ENCODE results near the gene GOLGA3.

The GOLGA3 gene

DNA sequence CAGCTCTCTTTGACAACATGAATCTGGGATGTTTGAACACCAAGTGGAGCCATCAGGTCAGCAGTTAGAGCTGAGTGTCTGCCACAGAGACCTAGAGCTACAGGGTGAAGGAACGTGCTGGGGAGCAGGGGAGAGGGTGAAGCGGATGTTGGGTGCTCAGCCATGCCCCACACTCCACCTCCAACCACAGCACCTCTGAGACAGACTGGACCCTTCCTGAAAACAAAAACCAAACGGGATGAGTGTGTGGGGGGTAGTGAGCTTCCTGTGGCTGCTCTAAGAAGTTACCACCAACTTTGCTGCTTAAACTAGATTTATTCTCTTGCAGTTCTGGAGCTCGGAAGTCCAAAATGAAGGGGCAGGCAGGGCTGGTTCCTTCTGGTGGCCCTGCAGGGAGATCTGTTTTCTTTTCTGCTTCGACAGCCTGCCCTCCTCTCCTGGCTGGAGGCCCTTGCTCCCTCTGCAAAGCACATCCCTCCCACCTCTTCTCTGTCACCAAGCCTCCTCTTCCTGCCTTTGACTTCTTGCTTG is 5.6 kb upstream of the GOLGA3 start:
- DNase-seq (ENCODE audit: low read depth, low spot score): no peak
- no peaks in the 10 kb centered on the region for H3K4me1 ChIP-seq (ENCODE audit: control insufficient read depth, insufficient read depth, low read length)
- WGBS (ENCODE audit: insufficient coverage, insufficient read length): no CpG with 5 or more reads among the region's 5 CpGs
- no peak overlapping the region for H3K4me3 ChIP-seq (ENCODE audit: low read length)
- no peaks in the 10 kb centered on the region for H3K27me3 ChIP-seq (ENCODE audit: control insufficient read depth, insufficient read depth, low read length)
- peaks cover 3% of the 10 kb centered on the region; the same call in 1 of the 2 replicates for H3K36me3 ChIP-seq (ENCODE audit: control insufficient read depth, insufficient read depth, low read length)
- H3K27ac ChIP-seq (ENCODE audit: low read length): no peak overlapping the region
- no peaks in the 10 kb centered on the region for H3K9me3 ChIP-seq (ENCODE audit: control insufficient read depth, insufficient read depth, low read length)

DNA sequence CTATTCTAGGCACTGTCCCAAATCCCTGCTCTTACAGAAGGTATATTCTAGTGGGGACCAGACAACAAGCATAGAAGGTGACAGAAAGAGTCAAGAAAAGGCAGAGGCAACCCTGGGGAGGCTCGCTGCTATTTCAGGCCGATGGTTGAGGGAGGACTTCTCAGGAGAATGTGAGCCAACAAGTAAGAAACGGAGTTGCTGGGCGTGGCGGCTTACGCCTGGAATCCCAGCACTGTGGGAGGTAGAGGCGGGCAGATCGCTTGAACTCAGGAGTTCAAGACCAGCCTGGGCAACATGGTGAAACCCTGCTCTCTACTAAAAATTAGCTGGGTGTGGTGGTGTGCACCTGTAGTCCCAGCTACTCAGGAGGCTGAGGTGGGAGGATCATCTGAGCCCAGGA is 4.7 kb upstream of the GOLGA3 start:
- Histone ChIP-seq H3K9me3 (ENCODE audit: control insufficient read depth, insufficient read depth, low read length) (no peaks in the 10 kb centered on the region), H3K36me3 (ENCODE audit: control insufficient read depth, insufficient read depth, low read length) (peaks cover 3% of the 10 kb centered on the region; the same call in 1 of the 2 replicates), H3K4me3 (ENCODE audit: low read length) (no peak overlapping the region), H3K27ac (ENCODE audit: low read length) (no peak overlapping the region), H3K4me1 (ENCODE audit: control insufficient read depth, insufficient read depth, low read length) (no peaks in the 10 kb centered on the region), H3K27me3 (ENCODE audit: control insufficient read depth, insufficient read depth, low read length) (no peaks in the 10 kb centered on the region)
- WGBS (ENCODE audit: insufficient coverage, insufficient read length): no CpG with 5 or more reads among the region's 8 CpGs
- no peak for DNase-seq (ENCODE audit: low read depth, low spot score)

DNA sequence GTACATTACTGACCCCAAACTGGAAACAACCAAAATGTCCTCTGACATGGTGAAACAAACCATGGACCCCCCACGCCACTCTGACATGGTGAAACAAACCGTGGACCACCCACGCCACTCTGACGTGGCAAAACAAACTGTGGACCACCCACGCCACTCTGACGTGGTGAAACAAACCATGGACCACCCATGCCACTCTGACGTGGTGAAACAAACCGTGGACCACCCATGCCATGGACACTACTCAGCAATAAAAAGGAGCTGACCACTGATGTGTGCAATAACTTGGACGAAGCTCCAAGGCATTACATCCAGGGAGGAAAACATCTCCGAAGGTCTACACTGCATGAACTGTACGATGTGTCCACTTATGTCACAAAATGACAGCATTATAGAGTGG is 3.1 kb upstream of the GOLGA3 start:
- WGBS (ENCODE audit: insufficient coverage, insufficient read length): no CpG with 5 or more reads among the region's 11 CpGs
- H3K4me3 ChIP-seq (ENCODE audit: low read length): no peak overlapping the region
- no peaks in the 10 kb centered on the region for H3K36me3 ChIP-seq (ENCODE audit: control insufficient read depth, insufficient read depth, low read length)
- DNase-seq (ENCODE audit: low read depth, low spot score): no peak
- no peaks in the 10 kb centered on the region for H3K9me3 ChIP-seq (ENCODE audit: control insufficient read depth, insufficient read depth, low read length)
- H3K4me1 ChIP-seq (ENCODE audit: control insufficient read depth, insufficient read depth, low read length): no peaks in the 10 kb centered on the region
- no peak overlapping the region for H3K27ac ChIP-seq (ENCODE audit: low read length)
- no peaks in the 10 kb centered on the region; the same call in 1 of the 2 replicates for H3K27me3 ChIP-seq (ENCODE audit: control insufficient read depth, insufficient read depth, low read length)

DNA sequence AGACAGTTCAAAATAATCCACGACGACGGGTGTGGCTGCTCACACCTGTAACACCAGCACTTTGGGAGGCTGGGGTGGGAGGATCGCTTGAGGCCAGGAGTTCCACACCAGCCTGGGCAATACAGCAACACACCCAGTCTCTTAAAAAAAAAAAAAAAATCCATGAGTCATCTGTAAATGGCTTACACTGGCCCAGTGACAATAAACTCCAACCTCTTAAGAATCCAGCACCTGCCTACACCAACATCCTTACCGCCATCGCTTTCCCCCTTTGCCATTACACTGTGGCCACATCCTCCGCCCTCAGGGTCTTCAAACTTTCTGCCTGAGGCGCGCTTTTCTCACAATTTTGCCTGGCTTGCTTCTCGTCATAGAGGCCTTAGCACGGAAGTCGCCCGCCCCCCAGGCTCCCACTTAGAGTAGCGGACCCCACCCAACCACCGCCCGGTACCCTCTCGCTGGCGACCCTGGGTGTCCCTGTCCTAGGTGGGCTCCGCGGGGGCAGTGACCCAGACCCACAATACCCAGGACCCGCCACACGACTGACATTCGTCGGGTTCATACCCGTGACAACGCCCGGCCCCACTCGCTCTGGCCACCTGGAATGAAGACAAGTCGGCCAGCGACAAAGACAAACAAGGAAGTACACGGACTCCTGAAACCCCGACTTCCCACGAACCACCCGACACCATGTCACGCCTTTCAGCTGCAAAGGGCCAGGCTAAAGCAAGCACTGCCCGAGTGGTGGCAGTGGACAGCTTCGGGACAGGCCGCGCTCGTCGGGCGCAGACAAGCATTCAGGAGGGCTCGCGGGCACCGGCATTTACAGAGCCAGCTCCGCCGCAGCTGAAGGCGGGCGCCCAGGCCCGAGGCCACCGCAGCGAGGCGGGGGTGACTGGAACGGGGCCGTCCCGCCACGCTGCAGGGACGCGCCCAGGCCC is 636 bp downstream of the GOLGA3 start:
- Histone ChIP-seq H3K27me3 (ENCODE audit: control insufficient read depth, insufficient read depth, low read length) (no peaks in the 10 kb centered on the region; the same call in 1 of the 2 replicates), H3K4me1 (ENCODE audit: control insufficient read depth, insufficient read depth, low read length) (no peaks in the 10 kb centered on the region), H3K36me3 (ENCODE audit: control insufficient read depth, insufficient read depth, low read length) (peaks cover 3% of the 10 kb centered on the region), H3K27ac (ENCODE audit: low read length) (no peak overlapping the region), H3K9me3 (ENCODE audit: control insufficient read depth, insufficient read depth, low read length) (no peaks in the 10 kb centered on the region), H3K4me3 (ENCODE audit: low read length) (peak overlapping the region; percentile 84)
- no CpG with 5 or more reads among the region's 59 CpGs for WGBS (ENCODE audit: insufficient coverage, insufficient read length)
- DNase-seq (ENCODE audit: low read depth, low spot score): no peak

- Histone ChIP-seq H3K27me3 (ENCODE audit: control insufficient read depth, insufficient read depth, low read length) (no peaks in the 10 kb centered on the region; the same call in 1 of the 2 replicates), H3K27ac (ENCODE audit: low read length) (no peak overlapping the region), H3K36me3 (ENCODE audit: control insufficient read depth, insufficient read depth, low read length) (peaks cover 3% of the 10 kb centered on the region), H3K4me3 (ENCODE audit: low read length) (no peak overlapping the region), H3K9me3 (ENCODE audit: control insufficient read depth, insufficient read depth, low read length) (no peaks in the 10 kb centered on the region), H3K4me1 (ENCODE audit: control insufficient read depth, insufficient read depth, low read length) (no peaks in the 10 kb centered on the region)
- no peak for DNase-seq (ENCODE audit: low read depth, low spot score)
- WGBS (ENCODE audit: insufficient coverage, insufficient read length): no CpG with 5 or more reads among the region's 16 CpGs
These were observed 2.8 kb downstream of the GOLGA3 start for GRCh38 chr12:132825861-132826260.

- WGBS (ENCODE audit: insufficient coverage, insufficient read length): no CpG with 5 or more reads among the region's 18 CpGs
- peaks cover 3% of the 10 kb centered on the region for H3K36me3 ChIP-seq (ENCODE audit: control insufficient read depth, insufficient read depth, low read length)
- no peaks in the 10 kb centered on the region for H3K4me1 ChIP-seq (ENCODE audit: control insufficient read depth, insufficient read depth, low read length)
- H3K4me3 ChIP-seq (ENCODE audit: low read length): no peak overlapping the region
- H3K27ac ChIP-seq (ENCODE audit: low read length): no peak overlapping the region
- no peak for DNase-seq (ENCODE audit: low read depth, low spot score)
- H3K9me3 ChIP-seq (ENCODE audit: control insufficient read depth, insufficient read depth, low read length): no peaks in the 10 kb centered on the region
- no peaks in the 10 kb centered on the region; the same call in 1 of the 2 replicates for H3K27me3 ChIP-seq (ENCODE audit: control insufficient read depth, insufficient read depth, low read length)
These were observed 3.6 kb downstream of the GOLGA3 start for GRCh38 chr12:132825089-132825488.

GRCh38 chr12:132824053-132824452 is 4.6 kb downstream of the GOLGA3 start:
- WGBS (ENCODE audit: insufficient coverage, insufficient read length): no CpG with 5 or more reads among the region's 7 CpGs
- no peaks in the 10 kb centered on the region for H3K9me3 ChIP-seq (ENCODE audit: control insufficient read depth, insufficient read depth, low read length)
- H3K36me3 ChIP-seq (ENCODE audit: control insufficient read depth, insufficient read depth, low read length): peaks cover 3% of the 10 kb centered on the region
- no peak overlapping the region for H3K4me3 ChIP-seq (ENCODE audit: low read length)
- H3K27ac ChIP-seq (ENCODE audit: low read length): no peak overlapping the region
- DNase-seq (ENCODE audit: low read depth, low spot score): no peak
- no peaks in the 10 kb centered on the region for H3K4me1 ChIP-seq (ENCODE audit: control insufficient read depth, insufficient read depth, low read length)
- no peaks in the 10 kb centered on the region; the same call in 1 of the 2 replicates for H3K27me3 ChIP-seq (ENCODE audit: control insufficient read depth, insufficient read depth, low read length)

- no peaks in the 10 kb centered on the region for H3K4me1 ChIP-seq (ENCODE audit: control insufficient read depth, insufficient read depth, low read length)
- DNase-seq (ENCODE audit: low read depth, low spot score): no peak
- no peak overlapping the region for H3K27ac ChIP-seq (ENCODE audit: low read length)
- peaks cover 17% of the 10 kb centered on the region for H3K36me3 ChIP-seq (ENCODE audit: control insufficient read depth, insufficient read depth, low read length)
- 100% methylated on average over 1 of the region's 8 CpGs for WGBS (ENCODE audit: insufficient coverage, insufficient read length)
- H3K27me3 ChIP-seq (ENCODE audit: control insufficient read depth, insufficient read depth, low read length): no peaks in the 10 kb centered on the region
- H3K9me3 ChIP-seq (ENCODE audit: control insufficient read depth, insufficient read depth, low read length): no peaks in the 10 kb centered on the region
- no peak overlapping the region for H3K4me3 ChIP-seq (ENCODE audit: low read length)
These were observed 10.1 kb downstream of the GOLGA3 start for GRCh38 chr12:132818562-132818961.

- H3K4me3 ChIP-seq (ENCODE audit: low read length): no peak overlapping the region
- WGBS (ENCODE audit: insufficient coverage, insufficient read length): no CpG with 5 or more reads among the region's 21 CpGs
- H3K27ac ChIP-seq (ENCODE audit: low read length): no peak overlapping the region
- peaks cover 17% of the 10 kb centered on the region for H3K36me3 ChIP-seq (ENCODE audit: control insufficient read depth, insufficient read depth, low read length)
- no peaks in the 10 kb centered on the region for H3K9me3 ChIP-seq (ENCODE audit: control insufficient read depth, insufficient read depth, low read length)
- H3K4me1 ChIP-seq (ENCODE audit: control insufficient read depth, insufficient read depth, low read length): no peaks in the 10 kb centered on the region
- no peak for DNase-seq (ENCODE audit: low read depth, low spot score)
- no peaks in the 10 kb centered on the region for H3K27me3 ChIP-seq (ENCODE audit: control insufficient read depth, insufficient read depth, low read length)
These were observed 14.4 kb downstream of the GOLGA3 start for GRCh38 chr12:132814232-132814631.

DNA sequence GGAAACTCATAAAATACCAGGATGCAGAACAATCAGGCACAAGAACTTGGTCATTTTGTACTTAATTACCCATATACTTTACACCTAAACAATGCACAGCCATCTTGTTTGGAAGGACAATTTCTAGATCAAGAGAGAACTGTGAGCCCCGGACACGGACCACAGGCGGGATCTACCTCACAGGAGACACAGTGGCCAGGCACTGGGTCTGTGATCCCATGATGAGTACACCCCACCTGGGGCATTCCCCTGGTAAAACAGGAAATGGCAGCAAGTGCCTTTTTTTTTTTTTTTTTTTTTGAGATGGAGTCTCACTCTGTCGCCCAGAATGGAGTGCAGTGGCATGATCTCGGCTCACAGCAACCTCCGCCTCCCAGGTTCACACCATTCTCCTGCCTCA is 15.2 kb downstream of the GOLGA3 start:
- Histone ChIP-seq H3K4me1 (ENCODE audit: control insufficient read depth, insufficient read depth, low read length) (no peaks in the 10 kb centered on the region), H3K36me3 (ENCODE audit: control insufficient read depth, insufficient read depth, low read length) (peaks cover 14% of the 10 kb centered on the region), H3K4me3 (ENCODE audit: low read length) (no peak overlapping the region), H3K27ac (ENCODE audit: low read length) (no peak overlapping the region), H3K9me3 (ENCODE audit: control insufficient read depth, insufficient read depth, low read length) (no peaks in the 10 kb centered on the region), H3K27me3 (ENCODE audit: control insufficient read depth, insufficient read depth, low read length) (no peaks in the 10 kb centered on the region)
- no CpG with 5 or more reads among the region's 6 CpGs for WGBS (ENCODE audit: insufficient coverage, insufficient read length)
- no peak for DNase-seq (ENCODE audit: low read depth, low spot score)
